RWPE2 (cell line): ENCODE measurements around the gene LCTL.

Experiments used
- ATAC-seq: fragments of 200-7000 bp; cut with Tn5 transposase; 3 replicates; pipeline ENCODE4 v1.9.1; 2021; ENCODE audit warnings: low read depth
- DNase-seq: peaks from one replicate; pipeline ENCODE4 v3.0.0-alpha.2; 2020; ENCODE audit warnings: low spot score
- H3K27ac ChIP-seq: fragments of 450-650 bp; 2 replicates; pipeline ENCODE4 v1.5.1; 2017; ENCODE audit warnings: mild to moderate bottlenecking; ENCODE audit not compliant: poor library complexity, severe bottlenecking
- H3K27me3 ChIP-seq: fragments of 250-450 bp; sonication (Bioruptor Pico); 2 replicates; pipeline ENCODE4 v1.5.1; 2021; ENCODE audit warnings: mild to moderate bottlenecking, moderate library complexity; ENCODE audit not compliant: insufficient read depth, poor library complexity, severe bottlenecking
- H3K36me3 ChIP-seq: fragments of 250-450 bp; sonication (Bioruptor Pico); 2 replicates; pipeline ENCODE4 v1.5.1; 2020; ENCODE audit warnings: low read depth, mild to moderate bottlenecking, moderate library complexity
- H3K4me1 ChIP-seq: fragments of 250-450 bp; sonication (Bioruptor Pico); 2 replicates; pipeline ENCODE4 v1.5.1; 2021; ENCODE audit warnings: mild to moderate bottlenecking, moderate library complexity; ENCODE audit not compliant: insufficient read depth, poor library complexity, severe bottlenecking
- H3K4me3 ChIP-seq: fragments of 250-450 bp; sonication (Bioruptor Pico); 2 replicates; pipeline ENCODE4 v1.5.1; 2021; ENCODE audit warnings: mild to moderate bottlenecking, moderate library complexity; ENCODE audit not compliant: severe bottlenecking
- H3K9me3 ChIP-seq: fragments of 250-450 bp; sonication (Bioruptor Pico); 2 replicates; pipeline ENCODE4 v1.5.1; 2021; ENCODE audit warnings: mild to moderate bottlenecking, moderate library complexity; ENCODE audit not compliant: severe bottlenecking
- CTCF ChIP-seq: fragments of 450-650 bp; IDR thresholded peaks from one replicate; pipeline ENCODE4 v1.5.1; 2017; ENCODE audit warnings: mild to moderate bottlenecking, moderate library complexity; ENCODE audit not compliant: poor library complexity, severe bottlenecking

LCTL gene

GRCh38 chr15:66588971-66589370 is 23.2 kb upstream of the LCTL start:
- no peaks in the 10 kb centered on the region for H3K4me1 ChIP-seq
- no peak overlapping the region for H3K27ac ChIP-seq
- DNase-seq, result no peak
- peaks cover 2% of the 10 kb centered on the region for H3K9me3 ChIP-seq
- no peaks in the 10 kb centered on the region for H3K36me3 ChIP-seq
- no peak for ATAC-seq
- H3K27me3 ChIP-seq, result no peaks in the 10 kb centered on the region
- TF ChIP-seq CTCF, result no peak
- H3K4me3 ChIP-seq, result no peak overlapping the region

- Histone ChIP-seq H3K27ac (no peak overlapping the region), H3K4me1 (no peaks in the 10 kb centered on the region), H3K36me3 (no peaks in the 10 kb centered on the region), H3K4me3 (no peak overlapping the region), H3K9me3 (peaks cover 2% of the 10 kb centered on the region), H3K27me3 (no peaks in the 10 kb centered on the region)
- peak; percentile 17 for TF ChIP-seq CTCF
- ATAC-seq (no peak), DNase-seq (no peak)
These were observed 22.7 kb upstream of the LCTL start for GRCh38 chr15:66588537-66588936.

GRCh38 chr15:66587749-66588148 is 22.0 kb upstream of the LCTL start:
- Histone ChIP-seq H3K27ac (no peak overlapping the region), H3K27me3 (no peaks in the 10 kb centered on the region), H3K4me1 (no peaks in the 10 kb centered on the region), H3K4me3 (no peak overlapping the region), H3K9me3 (peaks cover 2% of the 10 kb centered on the region), H3K36me3 (no peaks in the 10 kb centered on the region)
- DNase-seq, result no peak
- TF ChIP-seq CTCF, result no peak
- ATAC-seq, result no peak

- no peak overlapping the region for H3K27ac ChIP-seq
- no peak overlapping the region for H3K4me3 ChIP-seq
- H3K27me3 ChIP-seq, result no peaks in the 10 kb centered on the region
- no peaks in the 10 kb centered on the region for H3K4me1 ChIP-seq
- H3K9me3 ChIP-seq, result peaks cover 2% of the 10 kb centered on the region
- TF ChIP-seq CTCF, result no peak
- DNase-seq, result no peak
- no peak for ATAC-seq
- H3K36me3 ChIP-seq, result no peaks in the 10 kb centered on the region
These were observed 21.2 kb upstream of the LCTL start for GRCh38 chr15:66587020-66587419.

- no peaks in the 10 kb centered on the region for H3K27me3 ChIP-seq
- TF ChIP-seq CTCF, result no peak
- no peaks in the 10 kb centered on the region for H3K36me3 ChIP-seq
- H3K27ac ChIP-seq, result no peak overlapping the region
- H3K4me1 ChIP-seq, result no peaks in the 10 kb centered on the region
- ATAC-seq (0 out of 3 replicates have a peak, but pooled peaks have one; percentile 46), DNase-seq (no peak)
- no peak overlapping the region for H3K4me3 ChIP-seq
- peaks cover 2% of the 10 kb centered on the region for H3K9me3 ChIP-seq
These were observed 20.6 kb upstream of the LCTL start for GRCh38 chr15:66586155-66586976.
